ENCODE measurements around the gene SHC3.

Gene SHC3

DNA sequence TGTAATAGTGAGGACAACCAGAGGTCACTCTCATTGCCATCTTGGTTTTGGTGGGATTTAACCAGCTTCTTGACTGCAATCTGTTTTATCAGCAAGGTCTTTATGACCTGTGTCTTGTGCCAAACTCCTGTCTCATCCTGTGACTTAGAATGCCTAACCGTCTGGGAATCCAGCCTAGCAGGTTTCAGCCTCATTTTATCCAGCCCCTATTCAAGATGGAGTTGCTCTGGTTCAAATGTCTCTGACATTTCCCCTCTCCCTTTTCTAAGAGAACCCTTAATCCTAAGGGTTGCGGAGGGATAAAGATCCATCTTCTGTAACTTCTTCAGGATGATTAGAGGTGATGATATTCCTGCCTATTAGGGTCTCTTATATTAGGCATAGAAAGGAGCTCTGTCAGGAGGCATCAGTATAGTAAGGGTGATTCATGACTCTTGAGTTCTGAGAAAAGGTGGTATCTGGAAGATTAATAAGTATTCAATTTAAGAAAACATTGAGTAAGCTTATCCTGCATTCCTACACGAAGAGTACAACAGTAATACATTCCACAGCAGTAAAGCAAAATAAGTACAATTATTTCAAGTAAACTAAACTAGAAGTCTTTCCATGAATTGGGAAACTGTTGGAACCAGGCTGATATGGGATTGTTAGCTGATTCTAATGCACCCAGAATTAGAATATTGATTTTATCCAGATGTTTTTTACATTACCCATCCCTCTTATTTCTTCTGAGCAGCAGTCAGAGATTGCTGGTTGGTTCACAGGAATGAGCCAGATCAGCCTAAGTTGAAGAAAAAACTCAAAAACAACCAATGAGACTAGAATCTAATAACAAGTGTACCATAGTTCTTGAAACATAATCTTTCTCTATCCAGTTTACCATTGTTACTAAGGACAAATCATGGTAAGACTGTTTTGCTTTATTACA lies 39.9 kb downstream of the SHC3 start:
- Histone ChIP-seq H2AFZ (ENCODE audit: low read depth, low read length) (no peak overlapping the region), H3K79me2 (ENCODE audit: insufficient read depth, low read length) (no peaks in the 10 kb centered on the region), H3K9me3 (ENCODE audit: insufficient read depth, low read length, severe bottlenecking) (peaks cover 25% of the 10 kb centered on the region), H3K36me3 (ENCODE audit: insufficient read depth, low read length) (no peaks in the 10 kb centered on the region), H4K20me1 (ENCODE audit: insufficient read depth, low read length) (no peaks in the 10 kb centered on the region), H3K27ac (ENCODE audit: low read length) (no peak overlapping the region), H3K4me1 (ENCODE audit: insufficient read depth, low read length) (no peaks in the 10 kb centered on the region), H3K9ac (ENCODE audit: low read depth, low read length) (no peak overlapping the region), H3K4me2 (ENCODE audit: insufficient read depth, low read length) (no peak overlapping the region), H3K27me3 (ENCODE audit: insufficient read depth, low read length, poor library complexity) (no peaks in the 10 kb centered on the region), H3K4me3 (ENCODE audit: low read depth in 1 of 2, low read length in 2 of 2) (no peak overlapping the region)
- ATAC-seq (ENCODE audit: insufficient read depth, low read depth) (no peak), DNase-seq (no peak)
- TF ChIP-seq, protein P1, sequence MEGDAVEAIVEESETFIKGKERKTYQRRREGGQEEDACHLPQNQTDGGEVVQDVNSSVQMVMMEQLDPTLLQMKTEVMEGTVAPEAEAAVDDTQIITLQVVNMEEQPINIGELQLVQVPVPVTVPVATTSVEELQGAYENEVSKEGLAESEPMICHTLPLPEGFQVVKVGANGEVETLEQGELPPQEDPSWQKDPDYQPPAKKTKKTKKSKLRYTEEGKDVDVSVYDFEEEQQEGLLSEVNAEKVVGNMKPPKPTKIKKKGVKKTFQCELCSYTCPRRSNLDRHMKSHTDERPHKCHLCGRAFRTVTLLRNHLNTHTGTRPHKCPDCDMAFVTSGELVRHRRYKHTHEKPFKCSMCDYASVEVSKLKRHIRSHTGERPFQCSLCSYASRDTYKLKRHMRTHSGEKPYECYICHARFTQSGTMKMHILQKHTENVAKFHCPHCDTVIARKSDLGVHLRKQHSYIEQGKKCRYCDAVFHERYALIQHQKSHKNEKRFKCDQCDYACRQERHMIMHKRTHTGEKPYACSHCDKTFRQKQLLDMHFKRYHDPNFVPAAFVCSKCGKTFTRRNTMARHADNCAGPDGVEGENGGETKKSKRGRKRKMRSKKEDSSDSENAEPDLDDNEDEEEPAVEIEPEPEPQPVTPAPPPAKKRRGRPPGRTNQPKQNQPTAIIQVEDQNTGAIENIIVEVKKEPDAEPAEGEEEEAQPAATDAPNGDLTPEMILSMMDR (IDR thresholded peaks at IDR 0.05; ENCODE audit: borderline replicate concordance, extremely low read depth, low read length, poor library complexity, severe bottlenecking) = no peak
- no peak for TF ChIP-seq EZH2 (IDR thresholded peaks at IDR 0.05; ENCODE audit: borderline replicate concordance, low read depth, low read length, severe bottlenecking)

DNA sequence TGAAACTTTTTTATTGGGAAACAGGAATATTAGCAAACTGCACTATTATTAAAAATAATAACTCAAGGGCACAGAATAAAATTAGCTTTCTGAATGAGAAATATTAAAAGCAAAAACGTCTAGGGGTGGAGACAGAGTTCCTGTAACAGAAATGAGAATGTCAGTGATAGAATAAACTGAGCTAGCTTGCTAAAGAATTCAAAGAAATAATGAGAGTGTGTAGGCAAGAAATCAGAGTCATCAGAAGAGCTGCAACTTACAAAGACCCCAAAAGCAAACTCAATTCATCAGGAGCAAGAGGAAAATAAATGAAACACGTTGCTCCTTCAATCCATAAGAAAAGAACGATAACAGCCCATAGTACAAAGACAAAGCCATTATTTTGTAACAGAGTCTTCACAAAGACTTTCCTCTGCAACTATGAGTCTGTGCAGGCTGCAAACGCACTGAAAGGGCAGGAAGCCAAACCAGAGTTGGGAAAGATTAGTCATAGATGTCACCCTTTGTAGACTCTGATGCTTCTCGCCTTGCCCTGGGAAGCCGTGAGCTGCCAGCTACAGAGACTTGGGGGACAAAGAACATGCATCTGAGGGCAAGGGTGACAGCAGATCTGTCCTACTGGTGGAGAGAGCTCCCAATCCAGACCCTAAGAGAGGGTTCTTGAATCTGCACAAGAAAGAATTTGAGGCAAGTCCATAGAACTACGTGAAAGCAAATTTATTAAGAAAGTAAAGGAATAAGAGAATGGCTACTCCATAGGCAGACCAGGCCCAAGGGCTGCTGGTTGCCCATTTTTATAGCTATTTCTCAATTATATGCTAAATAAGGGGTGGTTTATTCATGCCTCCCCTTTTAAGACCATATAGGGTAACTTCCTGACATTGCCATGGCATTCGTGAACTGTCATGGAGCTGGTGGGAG lies 40.8 kb downstream of the SHC3 start:
- no peak overlapping the region for H3K4me2 ChIP-seq (ENCODE audit: insufficient read depth, low read length)
- ATAC-seq (ENCODE audit: insufficient read depth, low read depth) (no peak), DNase-seq (peak; percentile 4)

DNA sequence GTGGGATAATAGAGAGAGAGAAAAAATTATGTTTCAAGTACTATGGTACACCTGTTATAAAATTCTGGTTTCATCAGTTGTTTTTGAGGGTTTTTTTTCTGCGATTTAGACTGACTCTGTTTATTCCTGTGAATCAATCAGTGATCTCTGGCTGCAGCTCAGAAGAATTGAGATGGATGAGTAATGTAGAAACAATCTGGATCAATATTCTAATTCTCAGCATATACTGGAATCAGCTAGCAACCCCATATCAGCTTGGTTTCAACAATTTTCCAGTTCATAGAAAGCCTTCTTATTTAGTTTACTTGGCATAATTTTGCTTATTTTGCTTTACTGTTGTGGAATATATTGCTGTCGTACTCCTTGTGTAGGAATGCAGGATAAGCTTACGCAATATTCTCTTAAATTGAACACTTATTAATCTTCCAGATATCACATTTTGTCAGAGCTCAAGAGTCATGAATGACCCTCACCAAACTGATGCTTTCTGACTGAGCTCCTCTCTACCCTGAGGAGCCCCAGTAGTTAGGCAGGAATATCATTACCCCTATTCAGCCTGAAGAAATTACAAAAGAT lies 42.9 kb downstream of the SHC3 start:
- no peak overlapping the region for H3K4me3 ChIP-seq (ENCODE audit: low read depth in 1 of 2, low read length in 2 of 2)
- no peak for TF ChIP-seq EZH2 (IDR thresholded peaks at IDR 0.05; ENCODE audit: borderline replicate concordance, low read depth, low read length, severe bottlenecking)
- TF ChIP-seq, protein P1 (IDR thresholded peaks at IDR 0.05; ENCODE audit: borderline replicate concordance, extremely low read depth, low read length, poor library complexity, severe bottlenecking) = no peak
- DNase-seq = no peak
- no peaks in the 10 kb centered on the region for H4K20me1 ChIP-seq (ENCODE audit: insufficient read depth, low read length)
- H3K27ac ChIP-seq (ENCODE audit: low read length) = no peak overlapping the region
- no peak for ATAC-seq (ENCODE audit: insufficient read depth, low read depth)
- no peaks in the 10 kb centered on the region for H3K27me3 ChIP-seq (ENCODE audit: insufficient read depth, low read length, poor library complexity)
- no peak overlapping the region for H3K4me2 ChIP-seq (ENCODE audit: insufficient read depth, low read length)
- H2AFZ ChIP-seq (ENCODE audit: low read depth, low read length) = no peak overlapping the region
- H3K4me1 ChIP-seq (ENCODE audit: insufficient read depth, low read length) = no peaks in the 10 kb centered on the region
- no peaks in the 10 kb centered on the region for H3K79me2 ChIP-seq (ENCODE audit: insufficient read depth, low read length)
- H3K9me3 ChIP-seq (ENCODE audit: insufficient read depth, low read length, severe bottlenecking) = peaks cover 26% of the 10 kb centered on the region
- no peak overlapping the region for H3K9ac ChIP-seq (ENCODE audit: low read depth, low read length)
- no peaks in the 10 kb centered on the region for H3K36me3 ChIP-seq (ENCODE audit: insufficient read depth, low read length)

More for the DNA sequence above, 40.8 kb downstream of the SHC3 start:
- Histone ChIP-seq H4K20me1 (ENCODE audit: insufficient read depth, low read length) (no peaks in the 10 kb centered on the region), H3K9ac (ENCODE audit: low read depth, low read length) (no peak overlapping the region), H3K36me3 (ENCODE audit: insufficient read depth, low read length) (no peaks in the 10 kb centered on the region), H3K4me3 (ENCODE audit: low read depth in 1 of 2, low read length in 2 of 2) (no peak overlapping the region), H3K4me1 (ENCODE audit: insufficient read depth, low read length) (no peaks in the 10 kb centered on the region), H3K27ac (ENCODE audit: low read length) (no peak overlapping the region), H3K27me3 (ENCODE audit: insufficient read depth, low read length, poor library complexity) (no peaks in the 10 kb centered on the region), H2AFZ (ENCODE audit: low read depth, low read length) (no peak overlapping the region), H3K79me2 (ENCODE audit: insufficient read depth, low read length) (no peaks in the 10 kb centered on the region), H3K9me3 (ENCODE audit: insufficient read depth, low read length, severe bottlenecking) (peaks cover 26% of the 10 kb centered on the region)
- no peak for TF ChIP-seq EZH2 (IDR thresholded peaks at IDR 0.05; ENCODE audit: borderline replicate concordance, low read depth, low read length, severe bottlenecking)
- TF ChIP-seq, protein P1 (IDR thresholded peaks at IDR 0.05; ENCODE audit: borderline replicate concordance, extremely low read depth, low read length, poor library complexity, severe bottlenecking) = no peak

Data from DND-41 (cell line).